ENCODE measurements around the gene LRP2. TPM values are rescaled to one million over a fixed set of nuclear protein-coding genes. Genes with fewer than 3 reads are reported as not detected.

LRP2 gene
- total and polyA plus RNA-seq, 4 donors = 0.19 to 5.7 (median 0.40) TPM

DNA sequence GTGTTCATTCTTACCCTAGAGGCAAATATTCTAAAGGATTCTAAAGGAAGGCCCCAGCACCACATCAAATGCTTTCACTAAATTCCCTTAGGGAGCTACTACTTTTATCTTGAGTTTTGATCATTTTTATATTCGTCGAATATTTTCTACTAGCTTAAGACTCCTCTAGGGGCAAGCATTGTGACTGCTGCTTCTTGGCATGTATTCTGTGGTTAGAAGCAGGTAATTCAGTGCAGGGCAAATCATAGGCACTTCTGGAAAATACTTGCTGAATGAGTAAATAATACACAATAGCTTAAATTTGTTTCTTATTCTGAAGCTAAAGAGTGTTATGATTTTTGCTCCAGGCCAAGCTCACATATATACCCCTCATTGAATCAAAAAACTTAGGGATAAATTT, 136.4 kb downstream of the LRP2 start:
- no peak overlapping the region for H3K9ac ChIP-seq (ENCODE audit: low read depth in 1 of 2, low read length in 2 of 2)
- no peak for DNase-seq (ENCODE audit: low spot score)
- H3K27me3 ChIP-seq (ENCODE audit: control insufficient read depth in 4 of 4, insufficient read depth in 4 of 4, low read length in 3 of 4) = no peaks in the 10 kb centered on the region
- WGBS = 95% methylated on average over 2 of the region's 2 CpGs
- TF ChIP-seq, protein P1, sequence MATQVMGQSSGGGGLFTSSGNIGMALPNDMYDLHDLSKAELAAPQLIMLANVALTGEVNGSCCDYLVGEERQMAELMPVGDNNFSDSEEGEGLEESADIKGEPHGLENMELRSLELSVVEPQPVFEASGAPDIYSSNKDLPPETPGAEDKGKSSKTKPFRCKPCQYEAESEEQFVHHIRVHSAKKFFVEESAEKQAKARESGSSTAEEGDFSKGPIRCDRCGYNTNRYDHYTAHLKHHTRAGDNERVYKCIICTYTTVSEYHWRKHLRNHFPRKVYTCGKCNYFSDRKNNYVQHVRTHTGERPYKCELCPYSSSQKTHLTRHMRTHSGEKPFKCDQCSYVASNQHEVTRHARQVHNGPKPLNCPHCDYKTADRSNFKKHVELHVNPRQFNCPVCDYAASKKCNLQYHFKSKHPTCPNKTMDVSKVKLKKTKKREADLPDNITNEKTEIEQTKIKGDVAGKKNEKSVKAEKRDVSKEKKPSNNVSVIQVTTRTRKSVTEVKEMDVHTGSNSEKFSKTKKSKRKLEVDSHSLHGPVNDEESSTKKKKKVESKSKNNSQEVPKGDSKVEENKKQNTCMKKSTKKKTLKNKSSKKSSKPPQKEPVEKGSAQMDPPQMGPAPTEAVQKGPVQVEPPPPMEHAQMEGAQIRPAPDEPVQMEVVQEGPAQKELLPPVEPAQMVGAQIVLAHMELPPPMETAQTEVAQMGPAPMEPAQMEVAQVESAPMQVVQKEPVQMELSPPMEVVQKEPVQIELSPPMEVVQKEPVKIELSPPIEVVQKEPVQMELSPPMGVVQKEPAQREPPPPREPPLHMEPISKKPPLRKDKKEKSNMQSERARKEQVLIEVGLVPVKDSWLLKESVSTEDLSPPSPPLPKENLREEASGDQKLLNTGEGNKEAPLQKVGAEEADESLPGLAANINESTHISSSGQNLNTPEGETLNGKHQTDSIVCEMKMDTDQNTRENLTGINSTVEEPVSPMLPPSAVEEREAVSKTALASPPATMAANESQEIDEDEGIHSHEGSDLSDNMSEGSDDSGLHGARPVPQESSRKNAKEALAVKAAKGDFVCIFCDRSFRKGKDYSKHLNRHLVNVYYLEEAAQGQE (IDR thresholded peaks at IDR 0.05) = no peak
- TF ChIP-seq FOXA1 (IDR thresholded peaks at IDR 0.05) (no peak), JUND (IDR thresholded peaks at IDR 0.05) (no peak), HNF4A (conservative IDR thresholded peaks at IDR 0.05) (no peak), NR2F2 (IDR thresholded peaks at IDR 0.05) (no peak), GABPA (IDR thresholded peaks at IDR 0.05 in 1 of 2, conservative IDR thresholded peaks at IDR 0.05 in 1 of 2) (no peak), FOXA2 (IDR thresholded peaks at IDR 0.05) (no peak), SP1 (IDR thresholded peaks at IDR 0.05) (no peak), TAF1 (conservative IDR thresholded peaks at IDR 0.05) (no peak)
- TF ChIP-seq, protein P2, sequence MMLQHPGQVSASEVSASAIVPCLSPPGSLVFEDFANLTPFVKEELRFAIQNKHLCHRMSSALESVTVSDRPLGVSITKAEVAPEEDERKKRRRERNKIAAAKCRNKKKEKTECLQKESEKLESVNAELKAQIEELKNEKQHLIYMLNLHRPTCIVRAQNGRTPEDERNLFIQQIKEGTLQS (IDR thresholded peaks at IDR 0.05) = no peak
- TF ChIP-seq, protein P3, sequence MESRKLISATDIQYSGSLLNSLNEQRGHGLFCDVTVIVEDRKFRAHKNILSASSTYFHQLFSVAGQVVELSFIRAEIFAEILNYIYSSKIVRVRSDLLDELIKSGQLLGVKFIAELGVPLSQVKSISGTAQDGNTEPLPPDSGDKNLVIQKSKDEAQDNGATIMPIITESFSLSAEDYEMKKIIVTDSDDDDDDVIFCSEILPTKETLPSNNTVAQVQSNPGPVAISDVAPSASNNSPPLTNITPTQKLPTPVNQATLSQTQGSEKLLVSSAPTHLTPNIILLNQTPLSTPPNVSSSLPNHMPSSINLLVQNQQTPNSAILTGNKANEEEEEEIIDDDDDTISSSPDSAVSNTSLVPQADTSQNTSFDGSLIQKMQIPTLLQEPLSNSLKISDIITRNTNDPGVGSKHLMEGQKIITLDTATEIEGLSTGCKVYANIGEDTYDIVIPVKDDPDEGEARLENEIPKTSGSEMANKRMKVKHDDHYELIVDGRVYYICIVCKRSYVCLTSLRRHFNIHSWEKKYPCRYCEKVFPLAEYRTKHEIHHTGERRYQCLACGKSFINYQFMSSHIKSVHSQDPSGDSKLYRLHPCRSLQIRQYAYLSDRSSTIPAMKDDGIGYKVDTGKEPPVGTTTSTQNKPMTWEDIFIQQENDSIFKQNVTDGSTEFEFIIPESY (IDR thresholded peaks at IDR 0.05) = no peak
- TF ChIP-seq, protein P4, sequence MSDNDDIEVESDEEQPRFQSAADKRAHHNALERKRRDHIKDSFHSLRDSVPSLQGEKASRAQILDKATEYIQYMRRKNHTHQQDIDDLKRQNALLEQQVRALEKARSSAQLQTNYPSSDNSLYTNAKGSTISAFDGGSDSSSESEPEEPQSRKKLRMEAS (IDR thresholded peaks at IDR 0.05) = no peak
- H3K36me3 ChIP-seq (ENCODE audit: control insufficient read depth in 4 of 4, insufficient read depth in 3 of 4, low read depth in 1 of 4, low read length in 3 of 4) = no peaks in the 10 kb centered on the region
- no peak overlapping the region for H3K4me3 ChIP-seq (ENCODE audit: low read depth in 1 of 3, low read length in 3 of 3)
- no peak overlapping the region for H3K27ac ChIP-seq (ENCODE audit: low read depth in 1 of 2, low read length in 2 of 2)
- H3K4me1 ChIP-seq (ENCODE audit: control insufficient read depth in 4 of 4, insufficient read depth in 4 of 4, low read length in 3 of 4) = no peaks in the 10 kb centered on the region
- H3K9me3 ChIP-seq (ENCODE audit: control insufficient read depth in 4 of 4, low read length in 3 of 4) = no peaks in the 10 kb centered on the region

DNA sequence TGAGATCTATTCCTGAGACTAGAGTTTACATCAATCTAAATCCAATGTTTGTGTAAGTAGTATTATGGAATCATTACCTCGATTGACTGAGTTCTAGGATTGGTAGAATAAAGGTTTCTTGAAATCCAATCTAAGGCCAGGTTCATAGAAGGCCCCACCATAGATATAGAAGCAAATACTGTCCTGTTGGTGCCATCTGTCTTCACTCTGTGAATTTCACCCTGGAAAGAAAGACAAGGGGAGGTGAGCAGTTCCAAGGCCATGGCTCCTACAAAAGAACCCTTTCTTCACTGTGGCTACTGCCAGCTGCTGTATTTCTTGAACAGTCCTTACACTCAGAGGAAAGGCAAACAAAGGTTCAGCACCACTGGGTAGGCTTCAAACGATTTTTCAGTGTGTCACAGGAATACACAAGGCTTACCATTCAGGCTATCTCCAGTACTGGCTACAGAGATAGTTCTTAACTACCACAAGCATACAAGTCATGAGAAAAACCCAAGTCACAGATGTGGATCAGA, 137.0 kb downstream of the LRP2 start:
- Histone ChIP-seq H3K27me3 (ENCODE audit: control insufficient read depth in 4 of 4, insufficient read depth in 4 of 4, low read length in 3 of 4) (no peaks in the 10 kb centered on the region), H3K36me3 (ENCODE audit: control insufficient read depth in 4 of 4, insufficient read depth in 3 of 4, low read depth in 1 of 4, low read length in 3 of 4) (no peaks in the 10 kb centered on the region), H3K4me3 (ENCODE audit: low read depth in 1 of 3, low read length in 3 of 3) (no peak overlapping the region), H3K9ac (ENCODE audit: low read depth in 1 of 2, low read length in 2 of 2) (no peak overlapping the region), H3K27ac (ENCODE audit: low read depth in 1 of 2, low read length in 2 of 2) (no peak overlapping the region), H3K4me1 (ENCODE audit: control insufficient read depth in 4 of 4, insufficient read depth in 4 of 4, low read length in 3 of 4) (no peaks in the 10 kb centered on the region), H3K9me3 (ENCODE audit: control insufficient read depth in 4 of 4, low read length in 3 of 4) (no peaks in the 10 kb centered on the region)
- no peak for TF ChIP-seq HNF4G (IDR thresholded peaks at IDR 0.05)
- TF ChIP-seq YY1 (IDR thresholded peaks at IDR 0.05) = no peak
- TF ChIP-seq, protein P4 (IDR thresholded peaks at IDR 0.05) = no peak
- TF ChIP-seq NR2F2 (IDR thresholded peaks at IDR 0.05) = no peak
- TF ChIP-seq, protein P1 (IDR thresholded peaks at IDR 0.05) = no peak
- no peak for TF ChIP-seq GABPA (IDR thresholded peaks at IDR 0.05 in 1 of 2, conservative IDR thresholded peaks at IDR 0.05 in 1 of 2)
- WGBS = 52% methylated on average over 2 of the region's 2 CpGs
- no peak for DNase-seq (ENCODE audit: low spot score)

All from liver (tissue), 9 donors.